Gastrocnemius medialis (tissue), 4 donors: ENCODE results near the gene KRTAP12-4.

Experiments
- POLR2A ChIP-seq, 2 donors: fragments of 450-650 bp; IDR thresholded peaks; one replicate each; pipeline ENCODE4 v1.6.1; 2017; ENCODE audit warnings: antibody characterized with exemption in 2 of 2, mild to moderate bottlenecking in 2 of 2, moderate library complexity in 2 of 2
- TF ChIP-seq, protein P1 (sequence below), 5 experiments: fragments of 450-650 bp in 3 of 5; fragments of 200-600 bp in 2 of 5; sonication (generic) in 2 of 5; IDR thresholded peaks in 4 of 5; conservative IDR thresholded peaks in 1 of 5; 1 replicate in 4 of 5; 2 replicates in 1 of 5; pipeline ENCODE4 v1.5.1; 2016 to 2019; ENCODE audit warnings: antibody characterized with exemption in 5 of 5, mild to moderate bottlenecking in 3 of 5, moderate library complexity in 3 of 5

DNA sequence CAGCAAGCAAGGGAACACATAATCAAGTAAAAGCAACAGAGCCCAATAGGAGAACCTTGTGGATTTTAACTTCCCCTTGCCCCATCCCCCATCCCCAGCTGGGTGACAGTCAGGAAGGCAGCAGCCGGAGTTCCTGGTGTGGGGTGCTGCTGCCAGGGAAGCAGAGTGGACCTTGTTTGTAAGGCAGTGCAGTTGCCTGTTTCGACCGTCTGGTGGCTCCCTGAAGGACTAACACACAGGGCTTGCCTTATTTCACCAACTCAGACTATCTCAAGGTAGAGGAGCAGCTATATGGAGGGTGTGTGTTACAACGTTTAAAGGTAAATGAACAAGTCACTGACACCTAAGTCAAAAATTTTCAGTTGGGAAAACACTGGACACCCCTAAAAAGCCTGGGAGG is 36.0 kb downstream of the KRTAP12-4 start:
- TF ChIP-seq, protein P1, sequence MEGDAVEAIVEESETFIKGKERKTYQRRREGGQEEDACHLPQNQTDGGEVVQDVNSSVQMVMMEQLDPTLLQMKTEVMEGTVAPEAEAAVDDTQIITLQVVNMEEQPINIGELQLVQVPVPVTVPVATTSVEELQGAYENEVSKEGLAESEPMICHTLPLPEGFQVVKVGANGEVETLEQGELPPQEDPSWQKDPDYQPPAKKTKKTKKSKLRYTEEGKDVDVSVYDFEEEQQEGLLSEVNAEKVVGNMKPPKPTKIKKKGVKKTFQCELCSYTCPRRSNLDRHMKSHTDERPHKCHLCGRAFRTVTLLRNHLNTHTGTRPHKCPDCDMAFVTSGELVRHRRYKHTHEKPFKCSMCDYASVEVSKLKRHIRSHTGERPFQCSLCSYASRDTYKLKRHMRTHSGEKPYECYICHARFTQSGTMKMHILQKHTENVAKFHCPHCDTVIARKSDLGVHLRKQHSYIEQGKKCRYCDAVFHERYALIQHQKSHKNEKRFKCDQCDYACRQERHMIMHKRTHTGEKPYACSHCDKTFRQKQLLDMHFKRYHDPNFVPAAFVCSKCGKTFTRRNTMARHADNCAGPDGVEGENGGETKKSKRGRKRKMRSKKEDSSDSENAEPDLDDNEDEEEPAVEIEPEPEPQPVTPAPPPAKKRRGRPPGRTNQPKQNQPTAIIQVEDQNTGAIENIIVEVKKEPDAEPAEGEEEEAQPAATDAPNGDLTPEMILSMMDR (IDR thresholded peaks at IDR 0.05 in 4 of 5, conservative IDR thresholded peaks at IDR 0.05 in 1 of 5), result no peak
- TF ChIP-seq POLR2A (IDR thresholded peaks at IDR 0.05), result no peak
